Measurements from ENCODE around the gene FYB2. TPM values are rescaled to one million over a fixed set of nuclear protein-coding genes. Genes with fewer than 3 reads are reported as not detected.

Gene FYB2
- total RNA-seq, 2 experiments from 2014 or later = not detected

DNA sequence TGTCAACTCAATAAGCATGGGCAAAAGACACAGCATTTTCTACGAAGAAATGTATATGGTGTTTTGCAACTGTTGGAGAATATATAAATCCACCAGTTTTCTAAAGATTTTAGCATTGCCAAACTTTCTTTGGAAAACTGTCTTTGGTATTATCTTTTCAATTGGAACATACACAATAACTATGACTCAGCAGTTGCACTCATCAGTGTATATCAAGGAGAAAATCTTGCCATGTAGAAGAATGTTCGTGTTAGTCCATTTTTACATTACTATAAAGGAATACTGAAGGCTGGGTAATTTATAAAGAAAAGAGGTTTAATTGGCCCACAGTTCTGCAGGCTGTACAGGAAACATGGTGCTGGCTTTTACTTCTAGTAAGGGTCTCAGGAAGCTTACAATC lies 133.0 kb downstream of the FYB2 start:
- no peak for DNase-seq
- H3K4me3 Mint-ChIP-seq = no peak overlapping the region

DNA sequence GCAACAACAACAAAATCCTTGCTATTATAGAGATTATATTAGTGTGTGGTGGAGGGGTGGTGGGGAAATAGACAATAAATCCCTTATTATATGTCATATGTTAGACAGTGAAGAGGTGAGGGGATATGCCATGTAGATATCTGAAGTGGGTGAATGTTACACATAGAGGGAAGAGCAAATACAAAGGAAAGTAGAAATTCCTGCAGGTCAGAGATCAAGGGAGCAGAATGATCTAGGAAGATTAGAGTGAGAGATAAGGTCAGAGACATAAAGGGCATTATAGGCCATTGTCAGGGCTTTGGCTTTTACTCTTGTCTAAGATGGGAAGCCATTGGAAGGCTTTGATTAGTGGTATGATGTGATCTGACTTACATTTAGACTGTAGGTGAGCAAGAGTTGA lies 135.6 kb downstream of the FYB2 start:
- ChIA-PET POLR2A (no interaction called here), CTCF (no interaction called here)
- no peaks in the 10 kb centered on the region for H3K9me3 Mint-ChIP-seq
- TF ChIP-seq, protein P1, sequence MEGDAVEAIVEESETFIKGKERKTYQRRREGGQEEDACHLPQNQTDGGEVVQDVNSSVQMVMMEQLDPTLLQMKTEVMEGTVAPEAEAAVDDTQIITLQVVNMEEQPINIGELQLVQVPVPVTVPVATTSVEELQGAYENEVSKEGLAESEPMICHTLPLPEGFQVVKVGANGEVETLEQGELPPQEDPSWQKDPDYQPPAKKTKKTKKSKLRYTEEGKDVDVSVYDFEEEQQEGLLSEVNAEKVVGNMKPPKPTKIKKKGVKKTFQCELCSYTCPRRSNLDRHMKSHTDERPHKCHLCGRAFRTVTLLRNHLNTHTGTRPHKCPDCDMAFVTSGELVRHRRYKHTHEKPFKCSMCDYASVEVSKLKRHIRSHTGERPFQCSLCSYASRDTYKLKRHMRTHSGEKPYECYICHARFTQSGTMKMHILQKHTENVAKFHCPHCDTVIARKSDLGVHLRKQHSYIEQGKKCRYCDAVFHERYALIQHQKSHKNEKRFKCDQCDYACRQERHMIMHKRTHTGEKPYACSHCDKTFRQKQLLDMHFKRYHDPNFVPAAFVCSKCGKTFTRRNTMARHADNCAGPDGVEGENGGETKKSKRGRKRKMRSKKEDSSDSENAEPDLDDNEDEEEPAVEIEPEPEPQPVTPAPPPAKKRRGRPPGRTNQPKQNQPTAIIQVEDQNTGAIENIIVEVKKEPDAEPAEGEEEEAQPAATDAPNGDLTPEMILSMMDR (IDR thresholded peaks at IDR 0.05) = no peak
- H3K4me1 Mint-ChIP-seq (ENCODE audit: low read depth) = no peaks in the 10 kb centered on the region
- H3K36me3 Mint-ChIP-seq (ENCODE audit: low read depth) = no peaks in the 10 kb centered on the region
- no peak overlapping the region for H3K27ac Mint-ChIP-seq
- intact Hi-C loops (cut with micrococcal nuclease) = no loop called here
- H3K27me3 Mint-ChIP-seq = no peaks in the 10 kb centered on the region
- no peak for DNase-seq
- no peak for ATAC-seq
- no peak overlapping the region for H3K4me3 Mint-ChIP-seq

More for the DNA sequence above, 133.0 kb downstream of the FYB2 start:
- POLR2A ChIA-PET = no interaction called here
- no peaks in the 10 kb centered on the region for H3K27me3 Mint-ChIP-seq
- H3K27ac Mint-ChIP-seq = no peak overlapping the region
- TF ChIP-seq, protein P1 (IDR thresholded peaks at IDR 0.05) = no peak
- no peaks in the 10 kb centered on the region for H3K4me1 Mint-ChIP-seq (ENCODE audit: low read depth)
- ATAC-seq = no peak
- no peaks in the 10 kb centered on the region for H3K36me3 Mint-ChIP-seq (ENCODE audit: low read depth)
- intact Hi-C loops (cut with micrococcal nuclease) = no loop called here
- CTCF ChIA-PET = no interaction called here
- no peaks in the 10 kb centered on the region for H3K9me3 Mint-ChIP-seq

DNA sequence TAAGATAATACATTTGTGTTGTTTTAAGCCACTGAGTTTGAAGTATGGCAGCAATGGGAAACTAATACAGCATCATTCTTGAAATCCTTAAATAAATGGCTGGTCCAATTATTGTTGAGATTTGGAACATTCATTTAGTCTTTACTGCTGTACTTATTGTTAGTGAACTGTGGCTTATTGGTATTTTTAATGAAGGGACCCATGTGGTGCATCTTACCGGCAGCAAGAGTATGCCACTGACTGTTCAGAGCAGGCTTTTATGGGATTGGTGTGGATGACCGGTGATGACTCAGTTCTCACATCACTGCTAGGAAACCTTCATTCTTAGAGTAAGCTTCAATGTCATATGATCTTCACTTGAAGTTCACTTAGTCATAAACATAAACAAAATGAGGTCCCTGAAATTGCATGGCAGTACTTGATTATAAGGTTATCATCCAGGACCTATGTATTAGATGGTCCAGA lies 142.6 kb downstream of the FYB2 start:
- H3K36me3 Mint-ChIP-seq (ENCODE audit: low read depth) = no peaks in the 10 kb centered on the region
- no peaks in the 10 kb centered on the region for H3K9me3 Mint-ChIP-seq
- CTCF ChIA-PET = no interaction called here
- TF ChIP-seq, protein P1 (IDR thresholded peaks at IDR 0.05) = no peak
- POLR2A ChIA-PET = no interaction called here
- intact Hi-C loops (cut with micrococcal nuclease) = no loop called here
- ATAC-seq (no peak), DNase-seq (no peak)
- H3K4me1 Mint-ChIP-seq (ENCODE audit: low read depth) = no peaks in the 10 kb centered on the region
- peaks cover 5% of the 10 kb centered on the region for H3K27me3 Mint-ChIP-seq
- no peak overlapping the region for H3K4me3 Mint-ChIP-seq
- no peak overlapping the region for H3K27ac Mint-ChIP-seq

DNA sequence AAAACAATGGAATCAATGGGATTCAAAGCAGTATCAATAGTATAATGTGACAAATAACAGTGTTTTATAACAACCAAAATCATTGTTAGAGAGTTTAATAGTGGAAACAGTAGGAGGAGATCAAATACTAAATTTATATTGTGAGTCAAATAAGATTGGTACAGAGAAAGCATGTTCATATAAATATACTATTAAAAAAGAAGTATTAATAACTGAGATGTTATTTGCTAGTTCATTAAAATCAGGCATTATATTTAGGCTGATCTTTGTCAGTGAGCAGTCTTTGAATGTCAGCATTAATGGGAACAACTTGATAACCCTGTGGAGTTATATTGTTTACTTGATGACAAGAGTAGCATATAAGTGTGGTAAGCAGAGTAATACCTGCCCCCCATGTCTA lies 143.4 kb downstream of the FYB2 start:
- POLR2A ChIA-PET = no interaction called here
- no peaks in the 10 kb centered on the region for H3K36me3 Mint-ChIP-seq (ENCODE audit: low read depth)
- H3K27me3 Mint-ChIP-seq = peaks cover 5% of the 10 kb centered on the region
- intact Hi-C loops (cut with micrococcal nuclease) = no loop called here
- H3K4me3 Mint-ChIP-seq = no peak overlapping the region
- no peaks in the 10 kb centered on the region for H3K4me1 Mint-ChIP-seq (ENCODE audit: low read depth)
- H3K27ac Mint-ChIP-seq = no peak overlapping the region
- ATAC-seq (no peak), DNase-seq (no peak)
- CTCF ChIA-PET = no interaction called here
- TF ChIP-seq, protein P1 (IDR thresholded peaks at IDR 0.05) = no peak
- H3K9me3 Mint-ChIP-seq = no peaks in the 10 kb centered on the region

DNA sequence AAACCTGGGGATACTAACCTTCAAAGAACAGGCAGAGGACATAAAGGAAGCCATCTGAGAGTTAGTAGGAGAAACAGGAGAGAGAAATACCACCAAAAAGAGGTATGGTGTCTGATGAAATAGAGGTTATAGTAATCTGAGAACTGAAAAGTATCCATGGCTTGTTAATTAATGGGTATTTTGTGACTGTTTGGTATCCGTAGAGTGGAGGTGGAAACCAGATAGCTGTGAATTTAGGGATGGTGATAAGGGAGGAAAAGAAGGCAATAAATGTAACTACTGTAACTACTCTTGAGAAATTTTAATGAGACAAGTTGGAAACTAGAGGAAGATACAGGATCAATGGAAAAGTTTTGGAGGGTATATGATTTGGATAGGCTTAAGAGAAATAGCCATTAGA lies 146.6 kb downstream of the FYB2 start:
- ATAC-seq (no peak), DNase-seq (no peak)
- H3K27me3 Mint-ChIP-seq = peaks cover 5% of the 10 kb centered on the region
- CTCF ChIA-PET = no interaction called here
- H3K27ac Mint-ChIP-seq = no peak overlapping the region
- H3K4me1 Mint-ChIP-seq (ENCODE audit: low read depth) = no peaks in the 10 kb centered on the region
- TF ChIP-seq, protein P1 (IDR thresholded peaks at IDR 0.05) = no peak
- H3K9me3 Mint-ChIP-seq = no peaks in the 10 kb centered on the region
- no peak overlapping the region for H3K4me3 Mint-ChIP-seq
- H3K36me3 Mint-ChIP-seq (ENCODE audit: low read depth) = no peaks in the 10 kb centered on the region
- POLR2A ChIA-PET = no interaction called here
- intact Hi-C loops (cut with micrococcal nuclease) = no loop called here

All from activated CD8-positive, alpha-beta T cell treated with anti-CD3 and anti-CD28 coated beads for 36 hours (primary cell).